ENCODE measurements around the gene APOL1. TPM values are rescaled to one million over a fixed set of nuclear protein-coding genes. Genes with fewer than 3 reads are reported as not detected.
"Not testable (repeated sequence)": the region's sequence is repeated elsewhere in the genome, so short reads cannot be mapped to it uniquely, and the experiment has no call there.

APOL1 gene
- not detected in 2 replicates for total RNA-seq (ENCODE audit: low replicate concordance)

- Histone ChIP-seq H3F3A (ENCODE audit: low read depth) (peaks cover under 1% of the 10 kb centered on the region), H3K79me2 (ENCODE audit: low read depth) (no peaks in the 10 kb centered on the region), H3K4me2 (no peak within 1 kb of the TSS), H3K27ac (no peak within 1 kb of the TSS), H4K20me1 (ENCODE audit: low read depth) (no peaks in the 10 kb centered on the region), H3K9ac (no peak within 1 kb of the TSS), H3K36me3 (no peaks in the 10 kb centered on the region), H2AFZ (replicated peaks) (no peak within 1 kb of the TSS), H3K4me1 (peaks cover 23% of the 10 kb centered on the region), H3K4me3 (no peak within 1 kb of the TSS), H3K9me3 (ENCODE audit: low read depth) (peaks cover 8% of the 10 kb centered on the region), H3K27me3 (no peaks in the 10 kb centered on the region)
- peaks cover 2% of the 10 kb centered on the region for H3K27me3 Mint-ChIP-seq (ENCODE audit: insufficient read depth, low read depth)
- TF ChIP-seq EZH2phosphoT487 (IDR thresholded peaks at IDR 0.05) (no peak), CTCF (IDR thresholded peaks at IDR 0.05) (no peak), EZH2 (IDR thresholded peaks at IDR 0.05) (no peak)
- H3K4me1 Mint-ChIP-seq, result peaks cover 35% of the 10 kb centered on the region
- H3K4me3 Mint-ChIP-seq, result no peak within 1 kb of the TSS
- peaks cover 2% of the 10 kb centered on the region for H3K36me3 Mint-ChIP-seq
- H3K27ac Mint-ChIP-seq, result peak within 1 kb of the TSS; percentile 94
- H3K9me3 Mint-ChIP-seq, result peaks cover 23% of the 10 kb centered on the region
- no peak for DNase-seq (ENCODE audit: low spot score)
These were observed at the start of gene APOL1 for GRCh38 chr22:36252754-36253522. APOL1 (plus strand) TSS chr22:36253133; CDS start chr22:36254956, 1,823 bp downstream.

DNA sequence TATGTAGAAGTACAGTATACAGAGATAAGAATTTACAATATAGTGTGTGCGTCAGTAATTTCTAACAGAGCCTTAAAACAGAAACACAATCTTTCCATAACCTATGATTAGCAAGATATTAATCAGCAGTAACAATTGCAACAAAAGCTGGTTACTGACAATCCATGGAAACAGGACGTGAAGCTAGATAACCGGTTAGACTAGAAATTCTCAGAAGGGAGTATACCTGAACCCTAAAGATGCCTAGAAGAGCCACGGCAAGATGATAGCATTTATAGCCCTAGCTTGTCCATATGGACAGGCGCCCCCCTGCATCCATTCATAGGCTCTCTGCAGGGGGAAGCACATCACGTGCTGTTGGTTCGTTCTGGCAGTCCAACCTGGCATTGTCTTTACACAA, 49.5 kb upstream of the APOL1 start:
- peaks cover 21% of the 10 kb centered on the region for H3K4me1 ChIP-seq
- not testable (repeated sequence) for H3K36me3 Mint-ChIP-seq; H3F3A ChIP-seq (ENCODE audit: low read depth); H3K9me3 ChIP-seq (ENCODE audit: low read depth); H3K9ac ChIP-seq; H3K79me2 ChIP-seq (ENCODE audit: low read depth); DNase-seq (ENCODE audit: low spot score); H3K36me3 ChIP-seq; H3K4me3 Mint-ChIP-seq; H3K27me3 Mint-ChIP-seq (ENCODE audit: insufficient read depth, low read depth); H3K27ac Mint-ChIP-seq; H3K27me3 ChIP-seq; H2AFZ ChIP-seq (replicated peaks); H3K27ac ChIP-seq; H3K4me2 ChIP-seq; H3K9me3 Mint-ChIP-seq; H4K20me1 ChIP-seq (ENCODE audit: low read depth); H3K4me3 ChIP-seq
- H3K4me1 Mint-ChIP-seq, result peaks cover 54% of the 10 kb centered on the region

DNA sequence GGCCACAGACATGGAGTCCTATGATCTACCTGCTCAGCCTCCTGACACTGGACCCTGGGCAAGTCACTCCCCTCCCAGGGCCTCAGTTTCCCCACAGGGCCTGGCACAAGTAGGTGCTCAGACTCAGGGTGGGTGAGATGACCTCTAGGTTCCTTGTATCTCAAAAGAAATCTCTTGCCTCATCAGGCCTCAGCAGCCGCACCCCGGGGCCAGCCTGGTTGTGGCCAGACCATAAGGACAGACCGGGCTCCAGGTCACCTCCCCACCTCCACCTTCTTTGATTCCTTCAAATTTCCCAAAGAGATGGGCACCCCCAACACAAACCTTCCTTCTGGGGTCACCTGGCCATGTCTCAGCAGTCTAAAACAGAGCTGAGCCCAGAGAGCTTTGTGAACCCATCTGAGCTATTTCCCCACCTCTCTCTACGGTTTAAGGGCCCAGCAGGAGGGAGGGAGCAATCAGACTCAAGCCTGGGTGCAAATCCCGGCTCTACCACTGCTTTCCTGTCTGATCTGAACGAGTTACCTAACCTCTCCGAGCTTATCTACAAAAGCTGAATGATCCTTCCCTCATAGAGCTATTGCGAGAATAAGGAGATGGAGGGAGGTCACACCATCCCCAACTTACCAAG, 48.8 kb upstream of the APOL1 start:
- no peaks in the 10 kb centered on the region for H3K9me3 ChIP-seq (ENCODE audit: low read depth)
- H3K4me2 ChIP-seq, result no peak overlapping the region
- Mint-ChIP-seq H3K9me3 (peaks cover 4% of the 10 kb centered on the region), H3K4me3 (no peak overlapping the region), H3K4me1 (peaks cover 50% of the 10 kb centered on the region), H3K36me3 (no peaks in the 10 kb centered on the region), H3K27me3 (ENCODE audit: insufficient read depth, low read depth) (peaks cover 4% of the 10 kb centered on the region), H3K27ac (peak overlapping the region; percentile 7)
- H3K36me3 ChIP-seq, result no peaks in the 10 kb centered on the region
- no peak overlapping the region for H3K4me3 ChIP-seq
- H3K4me1 ChIP-seq, result peaks cover 18% of the 10 kb centered on the region
- no peak overlapping the region for H3K27ac ChIP-seq
- peak overlapping the region; percentile 42 for H2AFZ ChIP-seq (replicated peaks)
- no peak for DNase-seq (ENCODE audit: low spot score)
- TF ChIP-seq EZH2phosphoT487 (IDR thresholded peaks at IDR 0.05) (no peak), EZH2 (IDR thresholded peaks at IDR 0.05) (no peak), CTCF (IDR thresholded peaks at IDR 0.05) (no peak)
- no peaks in the 10 kb centered on the region for H3F3A ChIP-seq (ENCODE audit: low read depth)
- H3K79me2 ChIP-seq (ENCODE audit: low read depth), result no peaks in the 10 kb centered on the region
- H4K20me1 ChIP-seq (ENCODE audit: low read depth), result no peaks in the 10 kb centered on the region
- no peaks in the 10 kb centered on the region for H3K27me3 ChIP-seq
- H3K9ac ChIP-seq, result no peak overlapping the region

DNA sequence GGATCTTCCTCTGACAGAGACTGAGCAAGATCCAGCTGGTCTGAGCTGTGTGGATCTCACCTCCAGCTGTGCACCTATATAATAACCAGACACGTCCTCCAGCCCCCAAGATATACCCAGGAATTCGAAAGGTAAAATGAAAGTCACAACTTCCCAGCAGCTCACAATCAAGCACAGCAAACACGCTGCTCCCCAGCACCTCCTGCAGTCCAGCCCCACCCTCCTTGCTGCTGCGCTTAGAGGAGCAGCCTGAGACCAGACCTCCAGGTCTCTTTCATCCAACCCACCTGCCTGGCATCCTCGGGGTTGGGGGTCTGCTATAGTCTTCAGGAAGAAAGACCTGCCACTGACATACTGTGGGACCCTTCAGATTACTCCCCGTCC, 48.3 kb upstream of the APOL1 start:
- Histone ChIP-seq H3K9ac (no peak overlapping the region), H2AFZ (replicated peaks) (peak overlapping the region; percentile 42), H3K4me1 (peaks cover 18% of the 10 kb centered on the region), H3K36me3 (no peaks in the 10 kb centered on the region), H3K27me3 (no peaks in the 10 kb centered on the region), H3K27ac (no peak overlapping the region), H3K4me2 (no peak overlapping the region), H3K79me2 (ENCODE audit: low read depth) (no peaks in the 10 kb centered on the region), H4K20me1 (ENCODE audit: low read depth) (no peaks in the 10 kb centered on the region), H3K4me3 (no peak overlapping the region), H3F3A (ENCODE audit: low read depth) (no peaks in the 10 kb centered on the region), H3K9me3 (ENCODE audit: low read depth) (no peaks in the 10 kb centered on the region)
- DNase-seq (ENCODE audit: low spot score), result no peak
- Mint-ChIP-seq H3K4me1 (peaks cover 45% of the 10 kb centered on the region), H3K27me3 (ENCODE audit: insufficient read depth, low read depth) (peaks cover 4% of the 10 kb centered on the region), H3K4me3 (no peak overlapping the region), H3K9me3 (peaks cover 9% of the 10 kb centered on the region), H3K27ac (peak overlapping the region; percentile 7), H3K36me3 (no peaks in the 10 kb centered on the region)
- no peak for TF ChIP-seq EZH2phosphoT487 (IDR thresholded peaks at IDR 0.05)
- TF ChIP-seq CTCF (IDR thresholded peaks at IDR 0.05), result no peak
- TF ChIP-seq EZH2 (IDR thresholded peaks at IDR 0.05), result no peak

GRCh38 chr22:36205573-36205972, 47.4 kb upstream of the APOL1 start:
- H3K36me3 Mint-ChIP-seq; H3K36me3 ChIP-seq; H3K27me3 ChIP-seq; H3K27me3 Mint-ChIP-seq (ENCODE audit: insufficient read depth, low read depth); H3K79me2 ChIP-seq (ENCODE audit: low read depth); H4K20me1 ChIP-seq (ENCODE audit: low read depth); H3K9ac ChIP-seq; H3K27ac ChIP-seq; H3K4me3 Mint-ChIP-seq; H3F3A ChIP-seq (ENCODE audit: low read depth); DNase-seq (ENCODE audit: low spot score); H2AFZ ChIP-seq (replicated peaks); H3K4me2 ChIP-seq; H3K4me3 ChIP-seq; H3K27ac Mint-ChIP-seq; H3K9me3 ChIP-seq (ENCODE audit: low read depth): not testable (repeated sequence)
- peaks cover 12% of the 10 kb centered on the region for H3K4me1 ChIP-seq
- Mint-ChIP-seq H3K9me3 (peaks cover 15% of the 10 kb centered on the region), H3K4me1 (peaks cover 39% of the 10 kb centered on the region)

All from neural progenitor cell (in vitro differentiated cells).